Colon (tissue), 2 donors: ENCODE measurements around the gene ZNF415.
"Not testable (repeated sequence)": the region's sequence is repeated elsewhere in the genome, so short reads cannot be mapped to it uniquely, and the experiment has no call there.

Experiments used
- FAIRE-seq: peaks from 2 replicates; lab custom pipeline; 2012; peaks lifted over from hg19 to GRCh38; lab: Jason Lieb, UNC
- donor health status: control.
- donor health status: control.

ZNF415 gene

DNA sequence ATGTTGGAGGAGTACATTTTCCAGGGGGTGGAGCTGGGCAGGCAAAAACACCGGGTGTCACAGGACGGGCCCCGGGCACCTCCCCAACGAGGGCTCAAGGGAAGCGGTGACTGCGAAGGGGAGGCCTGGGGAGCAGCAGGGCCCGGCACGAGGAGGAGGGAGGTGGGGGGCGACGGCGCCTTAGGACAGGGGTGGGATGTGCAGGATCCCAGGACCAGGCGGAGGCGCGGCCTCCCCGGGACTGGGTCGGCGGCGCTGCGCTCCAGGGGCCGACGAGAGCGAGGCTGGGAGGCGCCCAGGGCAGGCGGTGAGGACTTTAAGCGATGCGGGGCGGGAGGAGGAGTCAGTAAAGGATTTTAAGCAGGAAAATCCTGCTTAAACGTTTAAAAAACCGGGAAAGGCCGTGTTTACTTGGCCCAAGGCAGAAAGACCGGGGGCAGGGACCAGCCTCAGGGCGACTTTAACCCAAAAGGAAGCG, 29.9 kb downstream of the ZNF415 start:
- no peak for FAIRE-seq

- no peak for FAIRE-seq
Measured at GRCh38 chr19:53102206-53102755, 30.4 kb downstream of the ZNF415 start.

DNA sequence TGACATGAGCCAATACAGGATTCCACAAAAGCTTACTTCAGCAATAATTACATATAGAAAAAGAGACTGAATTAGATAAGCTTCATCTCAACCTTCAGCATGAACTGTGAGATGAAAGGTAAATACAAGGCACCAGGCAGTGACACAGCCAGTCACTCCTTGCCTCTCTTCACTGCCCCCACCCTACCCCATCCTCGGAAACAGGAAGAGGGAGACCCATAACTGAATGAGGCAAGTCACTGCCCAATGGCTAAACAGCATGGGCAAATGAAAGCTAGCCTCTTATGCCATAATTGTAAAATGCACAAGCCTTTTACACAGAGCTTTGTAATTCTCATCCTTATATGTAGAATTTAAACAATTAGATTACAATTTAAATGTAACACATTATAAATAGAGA, 31.2 kb downstream of the ZNF415 start:
- no peak for FAIRE-seq

DNA sequence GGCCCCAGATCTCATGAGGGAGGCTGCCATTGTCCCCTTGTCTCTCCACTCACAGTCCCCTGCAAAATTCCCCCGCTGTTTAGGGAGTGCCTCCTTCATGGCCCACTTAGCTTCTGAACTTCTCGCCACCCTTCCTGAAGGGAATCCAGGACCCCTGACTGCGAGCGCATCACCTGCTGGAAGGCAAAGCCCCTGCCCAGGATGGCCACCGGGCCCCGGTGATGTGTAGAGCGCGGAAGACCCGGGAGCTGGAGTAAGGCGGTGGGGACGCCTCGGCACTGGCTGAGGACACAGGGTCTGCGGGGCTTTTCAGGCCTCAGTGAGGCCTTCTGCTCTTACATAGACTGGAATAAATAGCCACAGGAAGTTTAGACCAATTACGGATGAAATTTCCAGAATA, 34.1 kb downstream of the ZNF415 start:
- not testable (repeated sequence) for FAIRE-seq

DNA sequence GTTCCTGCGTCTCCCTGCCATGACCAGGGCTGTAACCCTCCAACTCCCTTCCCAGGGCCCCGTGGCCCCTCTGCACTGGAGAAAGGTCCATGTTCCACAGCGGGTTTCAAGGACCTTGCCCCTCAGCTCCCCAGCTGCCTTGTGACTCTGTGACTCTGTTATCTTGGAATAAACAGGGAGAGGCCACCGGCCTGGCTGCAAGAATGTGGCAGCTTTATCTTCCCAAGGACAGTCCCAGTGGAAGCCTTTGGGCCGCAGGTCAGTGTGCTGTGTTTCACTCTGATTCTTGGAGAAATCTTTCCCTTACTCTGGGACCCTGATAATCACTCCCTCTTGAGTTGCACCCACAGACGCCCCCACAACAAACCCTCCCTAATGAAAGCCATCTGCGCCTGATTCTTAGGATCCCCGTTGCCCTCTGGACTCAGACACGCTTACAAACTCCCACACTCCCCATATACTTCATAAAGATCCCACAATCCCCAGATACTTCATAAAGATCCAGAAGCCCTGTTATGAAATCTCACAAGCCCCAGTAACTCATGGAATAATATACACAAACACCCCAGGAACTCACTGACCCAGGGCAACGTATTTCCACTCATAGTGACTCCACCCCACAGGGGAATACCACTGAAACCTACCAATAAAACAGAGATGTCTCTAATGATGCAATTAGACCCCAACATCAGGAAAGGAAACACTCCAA, 35.6 kb downstream of the ZNF415 start:
- FAIRE-seq, result not testable (repeated sequence)

- FAIRE-seq, result not testable (repeated sequence)
Measured at GRCh38 chr19:53096579-53096978, 36.1 kb downstream of the ZNF415 start.

- no peak for FAIRE-seq
Measured at GRCh38 chr19:53094754-53095575, 37.7 kb downstream of the ZNF415 start.

GRCh38 chr19:53092723-53093122, 40.0 kb downstream of the ZNF415 start:
- no peak for FAIRE-seq

- no peak for FAIRE-seq
Measured at GRCh38 chr19:53091413-53092254, 41.1 kb downstream of the ZNF415 start.

DNA sequence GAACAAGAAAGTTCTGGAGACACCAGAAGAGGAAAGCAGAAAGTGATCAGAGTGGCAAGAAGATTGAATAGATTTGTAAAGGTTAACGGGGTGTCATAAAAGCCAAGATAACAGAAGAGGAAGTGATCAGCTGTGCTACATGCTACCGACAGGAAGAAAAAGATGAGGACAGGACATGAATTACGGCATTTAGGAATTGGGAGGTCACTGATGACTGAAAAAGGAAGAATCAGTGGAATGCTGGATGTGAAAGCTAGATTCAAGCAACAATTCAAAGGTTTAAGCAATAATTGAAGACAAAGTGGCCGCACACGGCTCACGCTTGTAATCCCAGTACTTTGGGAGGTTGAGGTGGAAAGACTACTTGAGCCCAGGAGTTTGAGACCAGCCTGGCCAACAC, 44.6 kb downstream of the ZNF415 start:
- FAIRE-seq, result no peak

DNA sequence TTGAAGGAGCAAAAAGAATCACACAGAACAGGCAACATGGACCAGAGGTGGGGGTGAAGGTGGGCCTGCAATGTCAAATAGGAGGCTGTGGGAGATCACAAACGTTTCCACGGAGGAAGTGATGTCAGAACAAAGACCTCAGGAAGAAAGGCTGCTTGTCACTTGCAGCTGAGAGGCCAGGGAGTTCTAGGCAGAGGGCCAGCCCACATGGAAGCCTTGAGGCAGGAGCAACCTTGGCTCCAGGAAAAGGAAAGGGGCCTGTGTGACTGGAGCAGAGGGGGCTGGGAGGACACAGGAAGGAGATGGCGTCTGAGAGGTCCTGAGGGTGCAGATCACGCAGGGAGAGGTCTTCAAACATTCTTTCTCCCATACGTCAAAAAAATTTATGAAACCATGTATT, 45.8 kb downstream of the ZNF415 start:
- FAIRE-seq, result no peak

GRCh38 chr19:53085496-53085895, 47.2 kb downstream of the ZNF415 start:
- no peak for FAIRE-seq

GRCh38 chr19:53082929-53083328, 49.8 kb downstream of the ZNF415 start:
- FAIRE-seq, result no peak

DNA sequence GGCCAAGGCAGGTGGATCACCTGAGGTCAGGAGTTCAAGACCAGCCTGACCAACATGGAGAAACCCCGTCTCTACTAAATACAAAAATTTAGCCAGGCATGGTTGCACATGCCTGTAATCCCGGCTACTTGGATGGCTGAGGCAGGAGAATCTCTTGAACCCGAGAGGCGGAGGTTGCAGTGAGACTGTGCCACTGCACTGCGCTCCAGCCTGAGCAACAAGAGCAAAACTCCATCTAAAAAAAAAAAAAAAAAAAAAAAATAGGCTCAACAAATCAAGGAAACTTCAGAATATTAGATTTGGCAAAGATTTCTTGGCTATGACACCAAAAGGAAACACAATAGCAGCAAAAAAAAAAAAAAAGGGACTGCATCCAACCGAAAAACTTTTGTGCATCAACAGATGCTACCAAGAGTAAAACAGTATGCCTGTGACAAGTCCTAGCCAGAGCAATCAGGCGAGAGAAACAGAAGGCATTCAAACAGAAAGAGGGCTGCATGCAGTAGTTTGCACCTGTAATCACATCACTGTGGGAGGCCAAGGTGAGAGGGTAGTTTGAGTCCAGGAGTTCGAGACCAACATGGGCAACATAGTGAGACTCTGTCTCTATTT, 53.3 kb downstream of the ZNF415 start:
- FAIRE-seq, result no peak

DNA sequence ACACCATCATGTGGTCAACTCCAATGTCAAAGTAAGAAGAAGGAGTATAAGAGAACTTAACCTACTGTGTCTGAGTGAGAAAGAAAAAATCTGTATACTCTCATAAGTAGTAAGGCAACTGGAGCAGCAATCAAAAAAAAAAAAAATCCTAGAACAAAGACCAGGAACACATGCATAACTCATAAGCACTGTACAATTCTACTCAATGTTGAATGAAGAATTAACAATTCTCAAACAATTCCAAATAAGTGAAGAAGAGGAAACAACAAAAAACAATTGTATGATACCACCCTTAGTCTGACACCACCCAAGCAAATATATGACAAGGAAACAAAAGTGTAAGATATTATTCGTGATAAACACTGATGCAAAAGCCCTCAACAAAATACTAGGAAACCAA, 54.0 kb downstream of the ZNF415 start:
- no peak for FAIRE-seq

DNA sequence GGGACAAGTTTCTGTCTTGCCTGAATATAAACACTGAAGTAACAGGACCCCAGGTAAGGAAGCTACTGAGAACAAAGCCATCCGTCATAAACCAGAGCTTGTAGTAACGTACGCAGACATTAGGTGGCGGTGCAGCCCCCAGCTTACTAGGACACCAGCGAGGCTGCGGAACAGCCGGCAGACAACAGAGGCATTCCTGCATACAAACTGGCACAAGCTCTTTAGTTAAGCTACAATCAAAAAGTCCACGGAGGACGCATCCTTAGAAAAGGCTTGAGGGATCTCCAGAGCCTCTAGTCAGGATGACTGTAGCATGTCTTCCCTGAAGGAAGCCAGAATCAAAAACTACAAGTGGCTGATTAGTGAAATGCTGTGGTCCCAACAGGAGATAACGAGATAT, 55.7 kb downstream of the ZNF415 start:
- FAIRE-seq, result no peak

DNA sequence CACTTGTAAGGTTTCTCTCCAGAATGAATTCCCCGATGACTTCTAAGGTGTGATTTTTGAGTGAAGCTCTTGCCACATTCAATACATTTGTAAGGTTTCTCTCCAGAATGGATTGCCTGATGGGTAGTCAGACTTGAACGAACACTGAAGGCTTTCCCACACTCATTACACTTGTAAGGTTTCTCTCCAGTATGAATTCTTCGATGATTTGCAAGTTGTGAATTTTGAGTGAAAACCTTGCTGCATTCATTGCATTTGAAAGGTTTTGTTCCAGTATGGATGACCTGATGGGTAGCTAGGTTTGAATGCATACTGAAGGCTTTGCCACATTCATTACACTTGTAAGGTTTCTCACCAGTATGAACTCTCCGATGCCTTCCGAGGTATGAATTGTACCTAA, 63.9 kb downstream of the ZNF415 start:
- no peak for FAIRE-seq

GRCh38 chr19:53068199-53068598, 64.5 kb downstream of the ZNF415 start:
- no peak for FAIRE-seq

DNA sequence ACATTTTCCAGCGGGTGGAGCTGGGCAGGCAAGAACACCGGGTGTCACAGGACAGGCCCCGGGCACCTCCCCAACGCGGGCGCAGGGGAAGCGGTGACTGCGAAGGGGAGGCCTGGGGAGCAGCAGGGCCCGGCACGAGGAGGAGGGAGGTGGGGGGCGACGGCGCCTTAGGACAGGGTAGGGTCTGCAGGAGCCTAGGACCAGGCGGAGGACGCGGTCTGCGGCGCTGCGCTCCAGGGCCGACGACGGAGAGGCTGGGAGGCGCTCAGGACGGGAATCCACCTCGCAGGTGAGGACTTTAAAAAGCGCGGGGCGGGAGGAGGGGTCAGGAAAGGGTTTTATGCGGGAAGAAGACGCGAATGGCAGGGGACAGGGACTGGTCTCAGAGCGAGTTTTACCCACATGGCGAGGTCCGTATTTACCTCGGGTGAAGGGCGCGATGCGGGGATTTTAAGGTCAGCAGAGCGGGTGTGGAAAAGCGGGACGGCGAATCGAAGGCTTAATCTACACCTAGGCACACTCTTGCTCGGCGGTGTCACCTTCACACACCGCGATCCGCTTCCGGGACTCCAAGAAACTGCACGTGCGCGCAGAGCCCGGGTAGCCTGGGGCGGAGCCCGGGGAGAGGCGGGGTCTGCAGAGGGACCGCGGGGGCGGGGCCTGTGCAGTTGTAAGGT, 74.7 kb downstream of the ZNF415 start:
- FAIRE-seq, result no peak
